ENCODE data around the gene HEXD.

- TF ChIP-seq, protein P1, sequence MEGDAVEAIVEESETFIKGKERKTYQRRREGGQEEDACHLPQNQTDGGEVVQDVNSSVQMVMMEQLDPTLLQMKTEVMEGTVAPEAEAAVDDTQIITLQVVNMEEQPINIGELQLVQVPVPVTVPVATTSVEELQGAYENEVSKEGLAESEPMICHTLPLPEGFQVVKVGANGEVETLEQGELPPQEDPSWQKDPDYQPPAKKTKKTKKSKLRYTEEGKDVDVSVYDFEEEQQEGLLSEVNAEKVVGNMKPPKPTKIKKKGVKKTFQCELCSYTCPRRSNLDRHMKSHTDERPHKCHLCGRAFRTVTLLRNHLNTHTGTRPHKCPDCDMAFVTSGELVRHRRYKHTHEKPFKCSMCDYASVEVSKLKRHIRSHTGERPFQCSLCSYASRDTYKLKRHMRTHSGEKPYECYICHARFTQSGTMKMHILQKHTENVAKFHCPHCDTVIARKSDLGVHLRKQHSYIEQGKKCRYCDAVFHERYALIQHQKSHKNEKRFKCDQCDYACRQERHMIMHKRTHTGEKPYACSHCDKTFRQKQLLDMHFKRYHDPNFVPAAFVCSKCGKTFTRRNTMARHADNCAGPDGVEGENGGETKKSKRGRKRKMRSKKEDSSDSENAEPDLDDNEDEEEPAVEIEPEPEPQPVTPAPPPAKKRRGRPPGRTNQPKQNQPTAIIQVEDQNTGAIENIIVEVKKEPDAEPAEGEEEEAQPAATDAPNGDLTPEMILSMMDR (IDR thresholded peaks at IDR 0.05), result no peak
- TF ChIP-seq POLR2A (IDR thresholded peaks at IDR 0.05), result no peak
These were observed 44.2 kb upstream of the HEXD start for GRCh38 chr17:82373731-82374625.

All from esophagus squamous epithelium (tissue), 4 donors.